Measurements from ENCODE around the gene RALGPS2.
A peak's percentile ranks its signal among the peaks of the same experiment; 100 is the strongest.

Gene RALGPS2

DNA sequence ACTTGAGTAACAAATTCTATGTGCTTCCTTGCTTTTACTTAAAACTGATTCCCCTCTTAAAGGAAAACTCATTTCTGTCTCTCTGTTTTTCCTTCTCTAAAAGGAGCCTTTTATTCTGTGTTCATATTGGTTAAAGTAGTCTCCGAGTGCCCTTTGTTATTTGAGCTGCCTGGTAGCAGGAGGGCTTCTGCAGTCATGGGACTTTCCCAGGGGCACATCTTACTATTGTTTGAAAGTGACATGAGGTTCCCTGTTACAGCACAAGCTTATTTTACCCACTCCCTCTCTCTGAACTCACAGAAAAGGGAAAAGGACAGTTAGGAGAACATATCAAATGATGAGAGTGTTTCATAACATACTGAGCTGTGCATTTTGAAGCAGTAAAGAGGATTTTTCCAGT, 203.9 kb downstream of the RALGPS2 start:
- no peak overlapping the region for H3K4me3 ChIP-seq (ENCODE audit: low read depth, low read length)
- peak; percentile 16 for DNase-seq (ENCODE audit: low read depth)
- TF ChIP-seq CTCF (IDR thresholded peaks at IDR 0.05; ENCODE audit: insufficient read depth, low read depth, low read length, missing control alignments), result no peak

GRCh38 chr1:178931858-178932551, 207.0 kb downstream of the RALGPS2 start:
- no peak overlapping the region for H3K4me3 ChIP-seq (ENCODE audit: low read depth, low read length)
- no peak for TF ChIP-seq CTCF (IDR thresholded peaks at IDR 0.05; ENCODE audit: insufficient read depth, low read depth, low read length, missing control alignments)
- DNase-seq (ENCODE audit: low read depth), result no peak

DNA sequence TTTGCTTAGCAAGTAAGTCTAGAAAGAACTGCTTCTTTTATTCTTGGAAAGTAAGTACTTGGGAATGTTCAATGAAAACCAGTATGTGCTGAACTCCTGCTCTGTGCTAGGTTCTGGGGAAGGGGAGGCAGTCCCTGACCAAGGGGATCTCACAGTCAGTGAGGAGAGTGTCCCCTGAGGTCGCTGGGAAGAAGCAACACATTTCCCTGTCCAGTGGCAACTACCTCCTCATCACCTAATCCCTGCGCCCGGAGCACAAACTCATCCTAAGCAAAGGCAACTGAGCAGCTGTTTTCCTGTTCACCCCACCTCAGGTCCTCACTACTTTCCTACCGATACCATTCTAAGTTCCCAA, 207.5 kb downstream of the RALGPS2 start:
- no peak for DNase-seq (ENCODE audit: low read depth)
- TF ChIP-seq CTCF (IDR thresholded peaks at IDR 0.05; ENCODE audit: insufficient read depth, low read depth, low read length, missing control alignments), result no peak
- no peak overlapping the region for H3K4me3 ChIP-seq (ENCODE audit: low read depth, low read length)

DNA sequence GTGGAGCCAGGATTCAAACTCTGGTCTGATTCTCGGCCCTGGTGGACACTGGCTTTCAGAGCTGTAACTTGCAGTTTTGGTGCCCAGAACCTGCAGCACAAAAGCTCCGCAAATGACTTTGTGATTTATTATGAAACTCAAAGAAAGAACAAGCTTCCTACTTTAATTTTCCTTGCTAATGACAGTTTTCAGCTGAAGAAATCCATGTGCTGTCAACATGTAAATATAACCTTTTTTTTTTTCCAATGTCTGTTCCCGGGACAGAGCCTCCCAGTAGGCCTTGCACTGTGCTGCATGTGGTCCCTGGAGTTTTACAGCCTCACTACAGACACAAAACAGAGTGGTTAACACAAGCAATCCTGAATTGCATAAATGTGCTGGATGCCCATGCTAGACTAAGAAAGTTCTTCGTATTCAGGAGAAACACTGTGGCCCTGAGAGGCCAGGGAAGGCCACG, 208.1 kb downstream of the RALGPS2 start:
- no peak for TF ChIP-seq CTCF (IDR thresholded peaks at IDR 0.05; ENCODE audit: insufficient read depth, low read depth, low read length, missing control alignments)
- no peak overlapping the region for H3K4me3 ChIP-seq (ENCODE audit: low read depth, low read length)
- no peak for DNase-seq (ENCODE audit: low read depth)

GRCh38 chr1:178933709-178934490, 208.9 kb downstream of the RALGPS2 start:
- no peak overlapping the region for H3K4me3 ChIP-seq (ENCODE audit: low read depth, low read length)
- no peak for TF ChIP-seq CTCF (IDR thresholded peaks at IDR 0.05; ENCODE audit: insufficient read depth, low read depth, low read length, missing control alignments)
- peak; percentile 17 for DNase-seq (ENCODE audit: low read depth)

GRCh38 chr1:178934546-178934945, 209.5 kb downstream of the RALGPS2 start:
- H3K4me3 ChIP-seq (ENCODE audit: low read depth, low read length), result no peak overlapping the region
- TF ChIP-seq CTCF (IDR thresholded peaks at IDR 0.05; ENCODE audit: insufficient read depth, low read depth, low read length, missing control alignments), result no peak
- no peak for DNase-seq (ENCODE audit: low read depth)
